Fibroblast of lung (primary cell): ENCODE results near the gene OR2J2. TPM values are rescaled to one million over a fixed set of nuclear protein-coding genes. Genes with fewer than 3 reads are reported as not detected.
"Not testable (repeated sequence)": the region's sequence is repeated elsewhere in the genome, so short reads cannot be mapped to it uniquely, and the experiment has no call there.

Experiments
- DNase-seq, 2 donors: peaks; one replicate each; pipeline versions ENCODE4 v3.0.0 to v3.0.0-alpha.2; 2010; ENCODE audit warnings: low read depth in 2 of 2
- H2AFZ ChIP-seq: 2 replicates; pipeline ENCODE4 v1.5.1; 2012; ENCODE audit warnings: low read length, control low read depth, inconsistent platforms
- H3K27ac ChIP-seq: 2 replicates; pipeline ENCODE4 v1.5.1; 2011; ENCODE audit warnings: low read length, control low read depth; ENCODE audit not compliant: insufficient read depth
- H3K27me3 ChIP-seq: 2 replicates; pipeline ENCODE4 v1.5.1; 2011; ENCODE audit warnings: mild to moderate bottlenecking, low read length; ENCODE audit not compliant: control insufficient read depth, insufficient read depth
- H3K36me3 ChIP-seq: 2 replicates; pipeline ENCODE4 v1.5.1; 2011; ENCODE audit warnings: low read length; ENCODE audit not compliant: control insufficient read depth, insufficient read depth
- H3K4me1 ChIP-seq: 2 replicates; pipeline ENCODE4 v1.5.1; 2011; ENCODE audit warnings: low read length; ENCODE audit not compliant: control insufficient read depth, insufficient read depth; ENCODE audit errors: extremely low read depth
- H3K4me2 ChIP-seq: 2 replicates; pipeline ENCODE4 v1.5.1; 2011; ENCODE audit warnings: low read length, control low read depth; ENCODE audit not compliant: insufficient read depth; ENCODE audit errors: extremely low read depth
- H3K4me3 ChIP-seq, 4 experiments: fragments of 200-600 bp in 1 of 4; sonication (generic) in 1 of 4; replicated peaks in 1 of 4; 2 replicates each; pipeline ENCODE4 v1.5.1; 2011 to 2016; ENCODE audit warnings: low read length in 4 of 4, low read depth in 3 of 4, mild to moderate bottlenecking in 3 of 4, control low read depth in 2 of 4, inconsistent platforms in 1 of 4, mixed read lengths in 1 of 4; ENCODE audit not compliant: insufficient read depth in 1 of 4; ENCODE audit errors: control extremely low read depth in 1 of 4
- H3K79me2 ChIP-seq: 2 replicates; pipeline ENCODE4 v1.5.1; 2012; ENCODE audit warnings: mild to moderate bottlenecking, low read length, inconsistent platforms; ENCODE audit not compliant: control insufficient read depth, insufficient read depth
- H3K9ac ChIP-seq: 2 replicates; pipeline ENCODE4 v1.5.1; 2011; ENCODE audit warnings: mild to moderate bottlenecking, low read length, control low read depth; ENCODE audit not compliant: insufficient read depth
- H3K9me3 ChIP-seq: 2 replicates; pipeline ENCODE4 v1.5.1; 2012; ENCODE audit warnings: low read depth, low read length; ENCODE audit not compliant: control insufficient read depth, insufficient read depth
- H4K20me1 ChIP-seq: 2 replicates; pipeline ENCODE4 v1.5.1; 2011; ENCODE audit warnings: low read length; ENCODE audit not compliant: control insufficient read depth, insufficient read depth; ENCODE audit errors: extremely low read depth
- CTCF ChIP-seq, 2 donors: IDR thresholded peaks in 1 of 2; conservative IDR thresholded peaks in 1 of 2; 1 replicate in 1 of 2; 2 replicates in 1 of 2; pipeline ENCODE4 v1.5.1; 2011 to 2012; ENCODE audit warnings: low read length in 2 of 2, control low read depth in 1 of 2, inconsistent platforms in 1 of 2, low read depth in 1 of 2, mild to moderate bottlenecking in 1 of 2
- EZH2 ChIP-seq: IDR thresholded peaks from 2 replicates; pipeline ENCODE4 v1.5.1; 2012; ENCODE audit warnings: low read length, control low read depth, mild to moderate bottlenecking; ENCODE audit errors: missing control alignments
- polyA plus RNA-seq, 2 donors: library from polyadenylated mRNA; depleted of rRNA in 1 of 2; stranded (reverse) in 1 of 2; unstranded in 1 of 2; fragments of >200 nt; gene quantifications; 2 replicates each; pipeline ENCODE4 v1.2.1, GENCODE V29; 2011 to 2012; ENCODE audit warnings: missing spikeins in 1 of 2
- total RNA-seq: library from RNA; depleted of rRNA; stranded (reverse); fragments of >200 nt; gene quantifications from 2 replicates; pipeline ENCODE4 v1.2.1, GENCODE V29; 2014

Gene OR2J2
- total and polyA plus RNA-seq, 2 donors (not counting 1 experiment from before 2014, with no cell fraction given), result not detected

GRCh38 chr6:29153083-29153482, 17.6 kb upstream of the OR2J2 start:
- DNase-seq, result no peak
- H3K9ac ChIP-seq, result no peak overlapping the region
- H3K27me3 ChIP-seq, result no peaks in the 10 kb centered on the region
- H3K36me3 ChIP-seq, result no peaks in the 10 kb centered on the region
- no peak overlapping the region for H3K4me2 ChIP-seq
- no peaks in the 10 kb centered on the region for H3K9me3 ChIP-seq
- H3K27ac ChIP-seq, result no peak overlapping the region
- H3K4me3 ChIP-seq, result no peak overlapping the region
- no peaks in the 10 kb centered on the region for H3K79me2 ChIP-seq
- no peak overlapping the region for H2AFZ ChIP-seq
- no peaks in the 10 kb centered on the region for H4K20me1 ChIP-seq
- TF ChIP-seq EZH2 (no peak), CTCF (conservative IDR thresholded peaks at IDR 0.05 in 1 of 2, IDR thresholded peaks at IDR 0.05 in 1 of 2; ENCODE audit: low read depth in 1 of 2, low read length in 2 of 2) (no peak)
- no peaks in the 10 kb centered on the region for H3K4me1 ChIP-seq

DNA sequence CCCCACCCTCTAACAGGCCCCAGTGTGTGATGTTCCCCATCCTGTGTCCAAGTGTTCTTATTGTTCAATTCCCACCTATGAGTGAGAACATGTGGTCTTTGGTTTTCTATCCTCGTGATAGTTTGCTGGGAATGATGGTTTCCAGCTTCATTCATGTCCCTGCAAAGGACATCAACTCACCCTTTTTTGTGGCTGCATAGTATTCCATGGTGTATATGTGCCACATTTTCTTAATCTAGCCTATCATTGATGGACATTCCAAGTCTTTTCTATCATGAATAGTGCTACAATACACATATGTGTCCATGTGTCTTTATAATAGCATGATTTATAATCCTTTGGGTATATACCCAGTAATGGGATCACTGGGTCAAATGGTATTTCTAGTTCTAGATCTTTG, 15.5 kb upstream of the OR2J2 start:
- H3K36me3 ChIP-seq, H3K27me3 ChIP-seq, DNase-seq: not testable (repeated sequence)

DNA sequence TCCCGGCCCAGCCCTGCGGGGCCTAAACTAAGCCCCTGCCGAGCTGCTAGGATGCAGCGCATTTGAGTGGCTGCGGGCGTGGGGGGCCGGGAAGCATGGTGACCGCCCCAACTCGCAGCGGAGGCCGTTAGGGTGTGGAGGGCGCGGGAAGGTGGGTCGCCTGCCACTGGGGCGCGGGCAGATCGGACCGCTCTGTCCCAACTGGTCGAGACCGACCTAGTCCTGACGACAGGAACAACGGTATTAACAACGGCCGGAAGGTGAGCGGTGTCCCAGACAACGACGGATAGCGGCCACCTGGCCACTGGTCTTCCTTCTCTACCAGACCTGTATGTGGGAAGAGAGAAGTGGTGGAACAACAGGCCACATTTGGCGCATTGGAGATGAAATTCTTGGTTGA, 10.8 kb upstream of the OR2J2 start:
- H4K20me1 ChIP-seq, H3K27ac ChIP-seq, H3K4me3 ChIP-seq, H3K4me2 ChIP-seq, H3K4me1 ChIP-seq, H3K9me3 ChIP-seq, H3K36me3 ChIP-seq, H3K79me2 ChIP-seq, H3K27me3 ChIP-seq, H3K9ac ChIP-seq, H2AFZ ChIP-seq, DNase-seq: not testable (repeated sequence)

More for the DNA sequence above, 15.5 kb upstream of the OR2J2 start:
- not testable (repeated sequence) for H3K79me2 ChIP-seq, H3K9ac ChIP-seq, H4K20me1 ChIP-seq, H3K4me2 ChIP-seq, H2AFZ ChIP-seq, H3K4me3 ChIP-seq, H3K27ac ChIP-seq, H3K4me1 ChIP-seq, H3K9me3 ChIP-seq

GRCh38 chr6:29165571-29165970, 5.1 kb upstream of the OR2J2 start:
- H3K9me3 ChIP-seq, H3K4me3 ChIP-seq, DNase-seq, H3K27ac ChIP-seq, H3K4me1 ChIP-seq, H2AFZ ChIP-seq, H3K9ac ChIP-seq, H3K79me2 ChIP-seq, H3K36me3 ChIP-seq, H3K27me3 ChIP-seq, H4K20me1 ChIP-seq, H3K4me2 ChIP-seq: not testable (repeated sequence)
